Measurements from ENCODE around the gene CPE.

CPE gene

DNA sequence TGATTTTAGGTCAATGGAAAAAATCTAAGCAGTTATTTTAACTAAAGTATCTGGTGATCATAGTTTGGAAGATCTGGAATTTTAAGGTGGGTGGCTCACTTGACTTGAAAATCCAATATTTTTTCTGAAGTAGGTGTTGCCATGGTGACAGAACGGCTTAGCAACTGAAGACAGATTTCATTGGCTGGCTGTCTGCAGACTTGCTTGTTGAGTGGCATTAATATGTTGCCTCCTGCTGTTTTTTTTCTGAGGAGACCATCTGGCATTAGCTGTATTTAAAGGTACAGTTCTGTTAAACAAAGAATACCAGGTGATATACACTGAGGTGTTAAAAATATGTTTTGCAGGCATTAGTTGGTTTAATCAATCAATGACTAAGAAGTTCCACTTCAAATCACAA, 19.8 kb downstream of the CPE start:
- TF ChIP-seq, protein P1, sequence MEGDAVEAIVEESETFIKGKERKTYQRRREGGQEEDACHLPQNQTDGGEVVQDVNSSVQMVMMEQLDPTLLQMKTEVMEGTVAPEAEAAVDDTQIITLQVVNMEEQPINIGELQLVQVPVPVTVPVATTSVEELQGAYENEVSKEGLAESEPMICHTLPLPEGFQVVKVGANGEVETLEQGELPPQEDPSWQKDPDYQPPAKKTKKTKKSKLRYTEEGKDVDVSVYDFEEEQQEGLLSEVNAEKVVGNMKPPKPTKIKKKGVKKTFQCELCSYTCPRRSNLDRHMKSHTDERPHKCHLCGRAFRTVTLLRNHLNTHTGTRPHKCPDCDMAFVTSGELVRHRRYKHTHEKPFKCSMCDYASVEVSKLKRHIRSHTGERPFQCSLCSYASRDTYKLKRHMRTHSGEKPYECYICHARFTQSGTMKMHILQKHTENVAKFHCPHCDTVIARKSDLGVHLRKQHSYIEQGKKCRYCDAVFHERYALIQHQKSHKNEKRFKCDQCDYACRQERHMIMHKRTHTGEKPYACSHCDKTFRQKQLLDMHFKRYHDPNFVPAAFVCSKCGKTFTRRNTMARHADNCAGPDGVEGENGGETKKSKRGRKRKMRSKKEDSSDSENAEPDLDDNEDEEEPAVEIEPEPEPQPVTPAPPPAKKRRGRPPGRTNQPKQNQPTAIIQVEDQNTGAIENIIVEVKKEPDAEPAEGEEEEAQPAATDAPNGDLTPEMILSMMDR (IDR thresholded peaks at IDR 0.05; ENCODE audit: low read depth, low read length) = no peak
- Histone ChIP-seq H3K36me3 (no peaks in the 10 kb centered on the region), H3K9me3 (ENCODE audit: severe bottlenecking) (peaks cover 3% of the 10 kb centered on the region), H3K27ac (peak overlapping the region; percentile 62), H3K4me3 (ENCODE audit: low read depth, low read length) (no peak overlapping the region), H3K27me3 (ENCODE audit: insufficient read depth, low read depth, severe bottlenecking) (no peaks in the 10 kb centered on the region)
- DNase-seq = peak; percentile 89

GRCh38 chr4:165402375-165402774, 23.6 kb downstream of the CPE start:
- no peak overlapping the region for H3K4me3 ChIP-seq (ENCODE audit: low read depth, low read length)
- peaks cover 3% of the 10 kb centered on the region for H3K9me3 ChIP-seq (ENCODE audit: severe bottlenecking)
- DNase-seq = no peak
- no peaks in the 10 kb centered on the region for H3K36me3 ChIP-seq
- H3K27ac ChIP-seq = no peak overlapping the region
- no peaks in the 10 kb centered on the region for H3K27me3 ChIP-seq (ENCODE audit: insufficient read depth, low read depth, severe bottlenecking)
- TF ChIP-seq, protein P1 (IDR thresholded peaks at IDR 0.05; ENCODE audit: low read depth, low read length) = no peak

GRCh38 chr4:165403048-165403447, 24.2 kb downstream of the CPE start:
- DNase-seq = no peak
- no peak overlapping the region for H3K4me3 ChIP-seq (ENCODE audit: low read depth, low read length)
- no peaks in the 10 kb centered on the region for H3K36me3 ChIP-seq
- TF ChIP-seq, protein P1 (IDR thresholded peaks at IDR 0.05; ENCODE audit: low read depth, low read length) = no peak
- H3K9me3 ChIP-seq (ENCODE audit: severe bottlenecking) = peaks cover 3% of the 10 kb centered on the region
- no peaks in the 10 kb centered on the region for H3K27me3 ChIP-seq (ENCODE audit: insufficient read depth, low read depth, severe bottlenecking)
- H3K27ac ChIP-seq = no peak overlapping the region

DNA sequence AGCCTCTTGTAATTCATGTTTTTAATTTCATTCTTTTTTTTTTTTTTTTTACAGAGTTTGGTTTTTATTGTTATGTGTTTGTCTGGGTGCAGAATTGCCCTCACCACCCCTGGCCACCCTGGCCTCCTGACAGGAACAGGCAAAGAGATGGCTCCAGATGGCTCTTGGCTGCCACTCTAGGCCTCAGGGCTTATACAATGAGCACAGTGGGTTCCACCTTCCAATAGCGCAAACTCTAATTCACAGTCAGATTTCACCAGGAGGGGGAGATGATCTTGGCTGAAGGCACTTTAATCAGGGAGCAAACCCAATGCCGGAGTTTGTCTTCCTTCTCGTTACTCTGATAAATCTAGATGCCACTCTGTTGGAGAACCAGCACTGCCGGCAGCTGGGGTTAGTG, 24.8 kb downstream of the CPE start:
- H3K27ac ChIP-seq = no peak overlapping the region
- no peaks in the 10 kb centered on the region for H3K36me3 ChIP-seq
- peaks cover 3% of the 10 kb centered on the region for H3K9me3 ChIP-seq (ENCODE audit: severe bottlenecking)
- TF ChIP-seq, protein P1 (IDR thresholded peaks at IDR 0.05; ENCODE audit: low read depth, low read length) = 0 out of 2 replicates have a peak, but pooled peaks have one; percentile 1
- peak; percentile 18 for DNase-seq
- no peak overlapping the region for H3K4me3 ChIP-seq (ENCODE audit: low read depth, low read length)
- H3K27me3 ChIP-seq (ENCODE audit: insufficient read depth, low read depth, severe bottlenecking) = no peaks in the 10 kb centered on the region

- H3K9me3 ChIP-seq (ENCODE audit: severe bottlenecking) = peaks cover 3% of the 10 kb centered on the region
- H3K27ac ChIP-seq = no peak overlapping the region
- no peak overlapping the region for H3K4me3 ChIP-seq (ENCODE audit: low read depth, low read length)
- H3K36me3 ChIP-seq = no peaks in the 10 kb centered on the region
- TF ChIP-seq, protein P1 (IDR thresholded peaks at IDR 0.05; ENCODE audit: low read depth, low read length) = no peak
- no peaks in the 10 kb centered on the region for H3K27me3 ChIP-seq (ENCODE audit: insufficient read depth, low read depth, severe bottlenecking)
- no peak for DNase-seq
Observed at GRCh38 chr4:165404080-165404479, 25.3 kb downstream of the CPE start.

GRCh38 chr4:165404696-165405095, 25.9 kb downstream of the CPE start:
- Histone ChIP-seq H3K9me3 (ENCODE audit: severe bottlenecking) (no peaks in the 10 kb centered on the region), H3K27me3 (ENCODE audit: insufficient read depth, low read depth, severe bottlenecking) (no peaks in the 10 kb centered on the region), H3K27ac (no peak overlapping the region), H3K36me3 (no peaks in the 10 kb centered on the region), H3K4me3 (ENCODE audit: low read depth, low read length) (no peak overlapping the region)
- TF ChIP-seq, protein P1 (IDR thresholded peaks at IDR 0.05; ENCODE audit: low read depth, low read length) = no peak
- DNase-seq = no peak

All from WERI-Rb-1 (cell line).